ENCODE data around the gene DNER. TPM values are rescaled to one million over a fixed set of nuclear protein-coding genes. Genes with fewer than 3 reads are reported as not detected.
A peak's percentile ranks its signal among the peaks of the same experiment; 100 is the strongest.

Gene DNER
- total and polyA plus RNA-seq, 2 experiments from 2014 or later: 4.7 to 8.8 TPM

GRCh38 chr2:229734410-229734809, 20.1 kb upstream of the DNER start:
- Histone ChIP-seq H4K20me1 (replicated peaks; ENCODE audit: insufficient read depth) (no peaks in the 10 kb centered on the region), H3K4me1 (ENCODE audit: insufficient read depth) (peaks cover 13% of the 10 kb centered on the region), H3K4me3 (no peak overlapping the region), H2AFZ (no peak overlapping the region), H3K27ac (ENCODE audit: low read depth) (peak overlapping the region; percentile 90), H3K4me2 (peak overlapping the region; percentile 1; the same call in 1 of the 2 replicates), H3K27me3 (ENCODE audit: insufficient read depth) (no peaks in the 10 kb centered on the region), H3K9me2 (ENCODE audit: insufficient read depth) (peaks cover 2% of the 10 kb centered on the region; the same call in 1 of the 2 replicates), H3K36me3 (ENCODE audit: insufficient read depth) (peaks cover 13% of the 10 kb centered on the region; the same call in 1 of the 2 replicates), H3F3A (replicated peaks; ENCODE audit: low read depth) (0 out of 2 replicates have a peak, but pooled peaks cover 4% of the 10 kb centered on the region), H3K79me2 (replicated peaks; ENCODE audit: insufficient read depth) (no peaks in the 10 kb centered on the region)
- ATAC-seq: peak; percentile 21; the same call in 1 of the 3 replicates
- H3K27me3 Mint-ChIP-seq (ENCODE audit: insufficient read depth, low read depth, poor library complexity): peaks cover 1% of the 10 kb centered on the region
- peak; percentile 37 for DNase-seq (ENCODE audit: low spot score)
- peaks cover 23% of the 10 kb centered on the region for H3K36me3 Mint-ChIP-seq (ENCODE audit: low read depth)
- no peak overlapping the region for H3K4me3 Mint-ChIP-seq
- H3K9me3 Mint-ChIP-seq: peaks cover 33% of the 10 kb centered on the region
- TF ChIP-seq ZNF462 (CRISPR knock-in tag; IDR thresholded peaks at IDR 0.05) (no peak), REST (IDR thresholded peaks at IDR 0.05; ENCODE audit: unreplicated experiment) (no peak), ZNF114 (CRISPR knock-in tag; IDR thresholded peaks at IDR 0.05) (no peak), ZNF331 (CRISPR knock-in tag; IDR thresholded peaks at IDR 0.05; ENCODE audit: low read depth) (no peak), POLR2AphosphoS5 (IDR thresholded peaks at IDR 0.05; ENCODE audit: low read depth) (no peak), CREB1 (CRISPR knock-in tag; IDR thresholded peaks at IDR 0.05; ENCODE audit: low read depth) (no peak), EZH2 (IDR thresholded peaks at IDR 0.05; ENCODE audit: low read depth, unreplicated experiment) (no peak)
- peak overlapping the region; percentile 85; the same call in 1 of the 2 replicates for H3K27ac Mint-ChIP-seq
- peaks cover 25% of the 10 kb centered on the region for H3K4me1 Mint-ChIP-seq

Data from GM23338 (cell line).